Fibroblast of skin of abdomen (primary cell): ENCODE measurements around the gene CENPP.
A peak's percentile ranks its signal among the peaks of the same experiment; 100 is the strongest.

Experiments used
- DNase-seq: peaks from one replicate; pipeline ENCODE4 v3.0.0-alpha.2; 2013

Gene CENPP

DNA sequence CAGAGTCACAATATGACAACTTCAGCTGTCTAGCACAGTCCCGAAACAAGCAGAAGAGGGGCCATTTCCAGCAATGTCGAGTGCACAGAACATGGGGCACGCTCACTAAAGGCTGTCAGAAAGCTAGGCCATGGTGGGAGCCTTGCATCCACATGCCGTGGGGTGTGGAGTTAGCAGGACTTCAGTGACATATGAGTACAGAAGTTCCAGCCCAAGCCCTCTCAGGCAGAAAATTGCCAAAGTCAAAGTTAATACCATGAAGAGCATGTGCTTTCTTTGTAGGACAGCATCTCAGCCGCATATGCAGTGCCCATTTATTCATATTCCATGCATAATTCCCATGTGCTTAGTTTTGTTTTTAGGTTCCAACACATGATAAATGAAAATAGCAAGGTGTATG, 183.3 kb downstream of the CENPP start:
- DNase-seq = no peak

DNA sequence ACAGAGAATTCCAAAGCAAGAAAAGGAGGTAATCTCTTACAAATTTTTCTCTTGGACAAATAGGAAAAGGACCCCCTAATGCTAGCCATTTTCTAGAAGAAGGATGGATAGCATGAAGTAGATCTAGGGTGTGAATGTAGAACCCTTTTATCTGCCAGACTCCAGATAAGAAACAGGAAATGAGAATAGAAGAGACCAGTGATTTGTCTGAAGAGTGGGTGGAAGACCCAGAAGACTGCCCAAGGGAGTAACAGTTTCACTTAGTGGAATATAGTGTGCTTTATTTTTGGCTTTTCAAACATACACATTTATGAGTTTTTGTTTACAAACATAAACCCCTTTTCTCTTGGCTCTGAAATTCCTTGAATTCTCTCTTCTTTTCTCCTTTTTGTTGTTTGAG, 185.0 kb downstream of the CENPP start:
- no peak for DNase-seq

DNA sequence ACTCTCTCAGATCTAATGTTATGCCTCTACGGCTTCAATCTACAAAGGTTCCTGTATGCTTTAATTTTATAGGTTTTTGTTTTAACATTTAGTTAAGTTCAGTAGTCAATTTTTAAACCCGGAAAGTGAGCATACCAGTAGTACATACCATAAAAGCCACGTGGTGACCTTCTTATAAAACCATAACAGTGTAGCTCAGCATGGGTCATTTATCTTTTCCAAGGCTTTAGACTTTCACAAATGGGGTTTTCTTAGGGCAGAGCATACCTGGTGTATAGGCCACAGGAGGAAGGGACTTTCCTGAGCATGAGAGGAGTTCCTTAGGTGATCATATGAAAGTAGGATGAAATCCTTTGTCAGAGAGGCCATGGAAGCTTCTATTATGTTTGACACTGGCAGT, 186.9 kb downstream of the CENPP start:
- DNase-seq = peak; percentile 46

DNA sequence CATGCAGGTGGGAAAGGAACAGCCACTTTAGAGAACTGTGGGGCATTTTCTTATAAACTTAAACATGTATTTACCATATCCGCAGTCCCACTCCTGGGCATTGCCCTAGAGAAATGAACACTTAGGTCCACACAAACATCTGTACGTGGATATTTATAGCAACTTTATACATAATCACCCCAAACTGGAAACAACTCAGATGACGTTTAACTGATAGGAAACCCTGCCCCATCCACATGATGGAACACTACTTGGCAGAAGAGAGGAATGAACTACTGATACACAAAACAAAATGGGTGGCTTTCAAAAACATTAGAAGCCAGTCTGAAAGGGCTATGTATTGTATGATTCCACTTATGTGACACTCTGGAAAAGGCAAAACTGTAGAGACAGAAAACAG, 187.6 kb downstream of the CENPP start:
- no peak for DNase-seq

DNA sequence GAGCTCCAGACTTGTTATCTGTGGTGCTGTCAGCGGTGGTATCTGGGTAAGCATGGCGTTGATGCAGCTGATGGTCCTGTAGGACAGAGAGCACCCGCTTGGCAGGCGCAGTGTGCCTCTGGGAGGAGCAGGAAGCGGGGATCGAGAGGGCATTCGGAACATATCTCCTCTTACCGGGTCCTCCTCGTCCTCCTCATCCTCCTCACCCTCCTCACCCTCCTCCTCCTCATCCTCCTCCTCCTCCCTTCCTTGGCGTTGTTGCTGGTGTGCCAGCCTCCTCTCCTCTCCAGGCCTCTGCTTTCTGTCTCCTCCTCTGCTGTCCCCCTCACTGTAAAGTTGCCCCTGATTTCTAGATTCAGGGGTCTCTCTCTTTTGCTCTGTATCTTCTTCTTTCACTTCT, 188.9 kb downstream of the CENPP start:
- DNase-seq = no peak

DNA sequence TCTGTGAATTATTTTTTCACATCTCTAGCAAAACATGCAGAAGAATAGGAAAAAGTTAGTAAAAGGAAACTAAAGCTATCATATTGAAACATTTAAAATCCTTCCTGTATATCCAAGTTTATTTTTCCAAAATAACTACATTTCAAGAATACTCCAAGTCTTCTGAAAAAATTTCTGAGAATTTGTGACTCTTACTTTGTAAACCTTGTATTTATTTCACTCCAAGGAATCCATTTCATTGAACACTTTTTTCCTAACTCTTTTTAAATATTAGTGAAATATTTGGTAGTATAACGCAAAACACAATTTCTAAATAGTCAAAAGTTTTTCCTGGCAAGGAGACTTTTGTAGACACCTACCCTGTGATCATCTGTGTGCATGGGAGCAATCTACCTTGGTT, 190.8 kb downstream of the CENPP start:
- no peak for DNase-seq

DNA sequence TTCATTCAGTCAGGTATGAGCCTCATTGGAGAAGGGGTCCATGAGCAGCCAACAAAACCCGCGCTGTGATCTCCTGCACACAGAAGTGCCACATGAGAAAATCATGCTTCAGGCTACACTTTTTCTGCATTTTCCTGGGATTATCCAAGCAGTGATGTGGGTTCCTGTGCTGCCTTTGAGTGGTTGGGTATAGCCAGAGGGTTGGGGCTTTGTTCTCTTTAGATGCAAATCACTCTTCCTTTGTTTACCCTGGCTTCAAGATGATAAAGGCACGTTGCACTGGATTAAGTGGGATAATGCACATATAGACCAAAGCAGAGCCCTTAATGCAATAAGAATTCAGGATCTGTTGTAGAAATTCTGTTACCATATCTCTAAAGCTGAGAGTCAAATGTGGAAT, 191.3 kb downstream of the CENPP start:
- no peak for DNase-seq

DNA sequence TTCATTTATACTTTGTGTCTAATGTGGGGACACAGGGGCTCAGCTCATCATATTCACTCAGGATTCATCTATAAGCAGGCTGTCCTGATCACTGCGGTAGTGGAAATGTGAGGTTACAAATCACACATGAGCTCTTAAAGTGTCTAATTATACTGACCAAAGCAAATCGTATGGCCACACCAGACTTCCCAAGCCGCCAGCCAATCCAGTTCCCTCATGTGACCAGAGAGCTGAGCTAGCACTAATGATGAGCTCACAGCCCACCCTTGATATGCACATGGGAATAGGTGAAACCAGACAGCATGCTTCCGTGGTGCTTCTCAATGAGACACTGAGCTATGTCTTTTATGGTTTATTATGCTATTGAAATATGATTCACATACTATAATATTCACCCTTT, 192.4 kb downstream of the CENPP start:
- DNase-seq = no peak

DNA sequence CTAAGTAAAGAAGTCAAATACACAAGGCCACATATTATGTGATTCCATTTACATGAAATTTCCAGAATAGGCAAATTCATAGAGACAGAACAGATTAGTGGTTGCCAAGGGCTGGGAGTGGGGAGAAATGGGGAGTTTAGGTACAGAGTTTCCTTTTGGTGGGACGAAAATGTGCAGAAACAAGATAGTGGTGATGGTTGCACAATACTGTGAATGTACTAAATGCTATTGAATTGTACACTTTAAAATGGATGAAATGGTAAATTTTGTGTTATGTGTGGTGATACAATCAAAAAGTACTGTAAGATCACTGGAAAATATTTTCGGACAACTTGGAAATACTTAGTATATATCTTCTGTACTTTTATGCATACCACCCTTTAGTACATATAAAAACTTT, 195.1 kb downstream of the CENPP start:
- DNase-seq = no peak

DNA sequence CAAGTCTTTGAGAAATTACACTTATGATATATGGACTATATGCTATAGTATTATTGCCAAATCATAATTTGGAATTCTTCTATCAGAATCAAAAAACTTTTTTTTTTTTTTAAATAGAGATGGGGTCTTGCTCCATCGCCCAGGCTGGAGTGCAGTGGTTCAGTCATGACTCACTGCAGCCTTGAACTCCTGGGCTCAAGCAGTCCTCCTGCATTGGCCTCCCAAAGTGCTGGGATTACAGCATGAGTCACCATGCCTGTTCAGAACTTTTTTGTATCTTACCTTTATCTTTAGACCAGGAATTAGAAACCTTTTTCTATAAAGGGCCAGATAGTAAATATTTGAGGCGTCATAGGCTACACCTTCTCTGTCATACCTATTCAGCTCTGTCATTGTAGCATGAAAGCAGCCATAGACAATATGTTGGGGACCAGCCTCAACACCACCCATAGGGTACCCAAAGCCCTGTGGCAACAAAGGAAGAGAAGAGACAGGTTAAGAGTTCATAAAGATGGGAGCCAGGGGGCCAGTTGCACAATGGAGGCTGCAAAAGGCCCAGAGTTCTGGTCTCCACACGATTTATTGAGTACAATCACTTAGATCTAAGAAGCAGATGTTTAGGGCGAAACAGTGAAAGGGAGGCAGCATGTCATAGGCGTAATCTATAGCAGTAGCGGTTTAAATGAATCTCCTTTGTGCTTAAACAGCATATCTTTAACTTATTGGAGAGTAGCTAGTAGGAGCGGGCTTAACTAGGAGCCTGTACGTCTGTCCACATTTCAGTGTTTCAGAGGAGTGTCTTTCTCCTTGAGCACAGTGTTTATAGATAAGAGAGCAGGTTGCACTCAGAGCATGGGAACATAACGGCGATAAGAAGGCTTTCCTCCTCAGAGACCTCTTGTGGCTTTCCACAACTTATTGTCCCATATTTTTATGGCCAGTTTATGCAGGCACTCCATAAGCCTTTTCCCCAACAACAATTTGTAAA, 197.5 kb downstream of the CENPP start:
- no peak for DNase-seq

DNA sequence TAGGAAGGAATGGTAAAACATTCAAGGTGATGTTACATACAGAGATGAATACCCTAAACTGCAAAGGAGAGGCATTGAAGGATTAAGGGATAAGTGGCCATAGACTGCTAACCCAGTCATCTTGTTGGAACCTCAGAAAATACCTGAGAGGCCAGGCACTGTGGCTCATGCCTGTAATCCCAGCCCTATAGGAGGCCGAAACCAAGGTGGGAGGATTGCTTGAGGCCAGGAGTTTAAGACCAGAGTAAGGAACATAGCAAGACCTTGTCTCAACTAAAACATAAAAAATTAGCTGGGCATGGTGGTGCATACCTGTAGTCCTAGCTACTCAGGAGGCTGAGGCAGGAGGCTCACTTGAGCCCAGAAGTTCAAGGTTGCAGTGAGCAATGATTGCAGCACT, 199.1 kb downstream of the CENPP start:
- no peak for DNase-seq

DNA sequence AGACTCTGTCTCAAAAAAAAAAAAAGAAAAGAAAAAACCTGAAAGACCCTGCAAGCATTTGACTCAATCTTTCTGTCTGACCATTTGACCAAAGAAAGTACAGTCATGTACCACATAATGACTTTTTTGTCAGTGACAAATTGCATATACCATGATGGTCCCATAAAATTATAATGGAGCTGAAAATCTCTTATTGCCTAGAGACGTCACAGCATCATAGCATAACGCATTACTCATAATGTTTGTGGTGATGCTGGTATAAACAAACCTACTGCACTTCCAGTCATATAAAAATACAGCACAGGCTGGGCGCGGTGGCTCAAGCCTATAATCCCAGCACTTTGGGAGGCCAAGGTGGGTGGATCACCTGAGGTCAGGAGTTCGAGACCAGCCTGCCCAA, 199.6 kb downstream of the CENPP start:
- no peak for DNase-seq

DNA sequence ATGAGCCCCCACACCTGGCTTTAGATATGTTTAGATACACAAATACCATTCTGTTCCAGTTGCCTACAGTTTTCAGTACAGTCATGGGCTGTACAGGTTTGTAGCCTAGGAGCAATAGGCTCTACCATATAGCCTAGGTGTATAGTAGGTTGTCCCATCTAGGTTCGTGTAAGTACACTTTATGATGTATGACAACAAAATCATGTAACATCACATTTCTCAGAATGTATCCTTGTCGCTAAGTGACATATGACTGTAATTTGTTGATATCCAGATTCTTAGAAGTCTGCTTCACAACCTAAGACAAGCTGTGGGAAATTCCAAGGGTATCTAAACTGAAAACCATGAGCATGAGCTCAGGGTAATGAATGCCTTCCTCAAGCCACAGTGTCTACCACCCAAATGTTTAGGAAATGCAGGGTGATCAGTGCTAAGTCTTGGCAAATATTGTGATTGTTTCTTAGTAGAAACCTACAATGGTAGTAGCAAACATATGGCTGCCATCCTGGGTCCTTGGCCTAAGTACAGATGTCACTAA, 201.6 kb downstream of the CENPP start:
- DNase-seq = no peak

DNA sequence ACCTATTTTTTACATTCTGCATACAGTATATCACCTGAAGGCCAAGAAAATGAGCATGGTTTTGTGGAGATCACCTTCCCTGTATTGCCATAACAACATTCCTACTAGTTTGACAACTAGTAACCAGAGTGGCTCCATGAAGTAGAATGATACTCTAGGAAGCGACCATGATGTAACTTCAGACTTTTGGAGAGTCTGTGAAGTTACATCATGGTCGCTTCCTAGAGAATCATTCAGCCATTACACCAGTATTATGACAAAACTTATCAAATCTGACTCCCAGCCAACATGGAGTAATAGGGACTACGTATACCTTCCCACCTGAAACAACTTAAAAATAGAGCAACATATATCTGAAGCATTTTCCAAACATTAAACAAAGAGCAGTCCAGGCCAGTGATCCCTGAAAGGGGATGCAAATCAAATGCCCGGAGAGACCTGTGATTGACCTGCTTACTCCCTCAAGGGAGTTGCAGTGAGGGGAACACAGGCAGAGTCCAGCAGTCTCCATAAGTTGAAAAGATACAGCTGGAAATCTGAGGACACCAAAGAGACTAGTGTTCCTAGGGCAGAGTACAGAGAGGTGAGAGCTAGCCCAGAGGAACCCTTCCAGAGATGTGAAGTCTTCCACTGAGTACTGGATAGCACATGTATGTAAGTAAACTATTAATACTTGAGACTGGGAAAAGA, 202.2 kb downstream of the CENPP start:
- no peak for DNase-seq

DNA sequence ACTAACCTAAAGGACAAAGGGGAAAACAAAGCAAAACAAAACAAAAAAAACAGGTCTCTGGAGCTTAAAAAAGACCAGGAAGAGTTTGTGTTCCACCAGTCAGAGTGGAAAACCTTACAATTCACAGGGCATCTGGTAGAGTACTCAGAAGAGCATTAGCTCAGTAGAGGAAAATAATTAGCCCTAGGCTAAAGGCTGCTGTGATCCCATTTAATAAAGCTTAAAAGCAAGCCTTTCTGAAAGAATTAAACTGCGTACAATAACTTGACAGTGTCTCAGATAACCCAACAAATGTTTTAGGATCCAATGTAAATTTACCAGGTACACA, 202.7 kb downstream of the CENPP start:
- no peak for DNase-seq

DNA sequence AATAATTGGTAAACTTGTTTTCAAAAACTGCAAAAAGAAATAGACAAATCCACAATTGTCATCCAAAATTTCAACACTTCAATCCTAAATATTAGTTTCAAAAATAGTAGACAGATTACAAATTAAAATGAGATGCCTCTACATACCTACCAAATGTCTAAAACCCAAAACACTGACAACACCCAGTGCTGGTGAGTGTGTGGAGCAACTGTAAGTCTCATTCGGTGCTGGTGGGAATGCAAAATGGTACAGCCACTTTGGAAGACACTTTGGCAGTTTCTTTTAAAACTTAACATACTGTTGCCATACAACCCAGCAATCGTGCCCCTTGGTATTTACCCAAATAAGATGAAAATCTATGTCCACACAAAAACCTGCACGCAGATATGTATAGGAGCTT, 203.4 kb downstream of the CENPP start:
- DNase-seq = no peak

DNA sequence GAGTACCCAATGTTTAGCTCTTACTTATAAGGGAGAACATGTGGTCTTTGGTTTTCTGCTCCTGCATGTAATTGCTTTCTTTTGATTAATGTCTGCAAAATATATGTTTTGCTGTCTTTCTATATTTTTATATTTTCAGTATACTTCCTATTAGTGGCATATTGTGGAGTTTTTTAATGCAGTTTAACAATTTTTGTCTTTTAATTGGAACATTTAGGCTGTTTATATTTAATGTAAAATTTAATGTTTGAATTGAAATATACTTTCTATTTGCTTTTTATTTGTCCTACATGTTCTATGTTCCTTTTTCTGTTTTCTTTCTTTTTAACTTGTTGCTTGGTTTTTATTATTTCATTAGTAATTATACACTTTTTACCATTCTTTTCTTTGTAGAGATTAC, 205.1 kb downstream of the CENPP start:
- no peak for DNase-seq

DNA sequence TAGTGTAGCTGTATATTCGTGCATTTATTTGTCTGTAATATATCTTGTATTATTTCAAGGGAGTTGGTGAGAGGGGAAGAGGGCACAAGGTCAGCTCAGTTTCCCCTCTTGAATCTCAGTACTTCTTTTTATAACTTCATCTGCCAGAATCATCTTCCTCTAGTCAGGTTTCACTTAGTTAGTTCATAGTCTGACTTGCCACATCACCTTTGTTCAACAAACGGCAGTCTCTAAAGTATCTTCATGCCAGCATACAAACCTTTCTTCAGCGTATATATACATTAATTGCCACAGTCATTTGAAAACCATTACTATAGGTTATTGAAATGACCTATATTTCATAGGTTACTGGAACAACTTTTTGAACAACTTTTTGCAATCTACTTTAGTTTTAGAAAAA, 208.5 kb downstream of the CENPP start:
- no peak for DNase-seq

DNA sequence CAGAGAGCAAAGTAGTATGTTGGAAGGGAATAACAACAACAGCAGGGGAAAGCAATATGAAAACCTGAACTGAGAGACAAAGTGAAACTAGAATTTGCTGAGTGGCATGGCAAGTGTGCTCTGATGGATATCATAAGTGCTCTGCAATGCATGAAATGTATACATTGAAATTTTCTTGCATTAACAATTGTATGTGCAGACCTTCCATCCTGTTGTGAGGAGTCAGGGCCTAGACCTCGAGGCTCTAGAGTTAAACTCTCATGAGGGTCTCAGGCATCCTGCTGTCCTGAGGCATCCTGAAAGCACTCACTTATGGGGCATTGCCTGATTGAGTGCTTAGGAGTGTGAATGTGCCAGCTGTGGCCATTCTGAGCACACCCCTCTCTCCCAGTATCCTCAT, 208.9 kb downstream of the CENPP start:
- no peak for DNase-seq

DNA sequence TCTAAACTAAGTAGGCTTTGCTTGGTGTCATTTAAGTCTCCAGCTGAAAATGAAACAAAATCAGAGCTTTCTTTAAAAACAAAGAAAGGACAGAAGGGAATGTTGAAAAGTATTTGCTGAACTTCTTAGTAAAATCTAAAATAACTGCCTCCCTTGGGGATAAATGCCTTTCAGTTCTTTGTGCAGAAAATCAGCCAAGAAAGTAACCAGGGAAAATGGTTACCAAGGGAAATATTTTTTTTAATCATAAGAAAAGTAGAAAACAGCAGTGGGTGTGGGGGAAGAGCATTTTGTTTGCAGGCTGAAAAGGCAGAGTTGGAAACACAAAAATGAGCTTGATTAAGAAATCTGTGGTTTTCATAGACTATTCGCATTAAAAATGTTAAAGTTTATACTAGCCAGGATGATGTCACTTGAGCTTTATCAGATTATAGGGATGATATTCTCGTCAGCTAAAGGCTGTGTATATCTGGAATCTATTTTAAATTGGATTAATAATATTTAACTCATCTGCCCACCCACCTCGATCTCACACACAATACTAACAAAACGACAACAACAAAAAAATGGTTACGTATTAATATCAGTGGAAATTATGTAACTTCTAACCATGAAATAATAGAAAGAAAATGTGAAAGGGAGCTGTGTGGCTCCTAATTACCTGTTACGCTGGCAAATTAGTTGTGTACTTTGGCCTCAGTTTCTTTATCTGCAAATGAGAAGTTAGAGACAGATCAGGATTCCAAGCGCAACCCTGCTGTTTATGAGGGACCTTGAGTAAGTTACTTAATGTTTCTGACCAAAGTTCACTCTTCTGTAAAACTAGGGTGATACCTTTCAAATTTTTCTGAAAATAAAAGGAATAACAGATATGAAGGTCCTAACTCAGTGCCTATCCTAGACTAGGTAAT, 210.4 kb downstream of the CENPP start, which contains the start of gene ECM2:
TSS of gene ECM2 (minus strand) at position 51 of the 911 bp plus-strand sequence. CDS start 13,124 bp downstream, outside the sequence.
- peak; percentile 56 for DNase-seq

DNA sequence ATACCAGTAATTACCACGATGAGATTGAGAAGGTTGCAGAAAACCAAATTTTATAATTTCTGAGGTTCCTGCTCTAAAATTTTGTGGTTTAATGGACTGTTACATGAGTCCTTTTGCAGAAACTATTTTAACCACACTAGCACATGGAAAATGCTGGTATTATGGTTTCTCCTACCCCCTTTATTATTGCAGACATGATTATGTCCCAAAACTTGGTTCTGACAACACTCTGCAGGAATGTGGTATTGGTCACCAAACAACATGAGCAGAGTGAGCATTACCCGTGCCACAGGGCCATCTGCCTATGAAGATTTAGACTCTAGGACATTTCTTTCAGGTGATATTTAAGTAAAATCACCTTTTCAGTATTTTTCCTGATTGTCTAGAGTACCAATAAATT, 212.8 kb downstream of the CENPP start:
- DNase-seq = peak; percentile 79

DNA sequence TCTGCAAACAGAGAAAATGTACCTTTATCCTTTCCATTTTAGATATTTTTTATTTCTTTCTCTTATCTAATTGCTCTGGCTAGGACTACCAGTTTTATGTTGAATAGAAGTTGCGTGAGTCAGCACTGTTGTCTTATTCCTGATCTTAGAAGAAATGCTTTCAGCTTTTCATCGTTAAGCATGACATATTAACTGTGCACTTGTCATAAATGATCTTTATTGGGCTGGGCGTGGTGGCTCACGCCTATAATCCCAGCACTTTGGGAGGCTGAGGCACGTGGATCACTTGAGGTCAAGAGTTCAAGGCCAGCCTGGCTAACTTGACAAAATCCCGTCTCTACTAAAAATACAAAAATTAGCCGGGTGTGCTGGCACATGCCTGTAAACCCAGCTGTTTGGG, 218.2 kb downstream of the CENPP start:
- DNase-seq = no peak
